Progenitor cell of endocrine pancreas (in vitro differentiated cells): ENCODE measurements around the gene KLHL30. TPM values are rescaled to one million over a fixed set of nuclear protein-coding genes. Genes with fewer than 3 reads are reported as not detected.

Source experiments
- DNase-seq: peaks from one replicate; pipeline ENCODE4 v3.0.0; 2021; ENCODE audit warnings: low spot score; ENCODE audit not compliant: unreplicated experiment
- H3K27ac Mint-ChIP-seq: 2 replicates; pipeline ENCODE4 v1.8.0; 2021; ENCODE audit warnings: mild to moderate bottlenecking, moderate library complexity, mixed read lengths
- H3K27me3 Mint-ChIP-seq: 2 replicates; pipeline ENCODE4 v1.8.0; 2021; ENCODE audit warnings: mixed read lengths
- H3K36me3 Mint-ChIP-seq: 2 replicates; pipeline ENCODE4 v1.8.0; 2022; ENCODE audit warnings: mixed read lengths; ENCODE audit not compliant: insufficient read depth
- H3K4me1 Mint-ChIP-seq: 2 replicates; pipeline ENCODE4 v1.8.0; 2021; ENCODE audit warnings: low read depth, mixed read lengths
- H3K4me3 Mint-ChIP-seq: 2 replicates; pipeline ENCODE4 v1.8.0; 2021; ENCODE audit warnings: low read depth, mild to moderate bottlenecking, moderate library complexity, mixed read lengths
- H3K9me3 Mint-ChIP-seq: 2 replicates; pipeline ENCODE4 v1.8.0; 2021; ENCODE audit warnings: low read depth, mixed read lengths
- CTCF ChIP-seq: fragments of 200-600 bp; sonication (generic); IDR thresholded peaks from one replicate; pipeline ENCODE4 v1.5.0; 2021; ENCODE audit warnings: antibody characterized with exemption, mild to moderate bottlenecking; ENCODE audit not compliant: unreplicated experiment
- total RNA-seq: library from RNA; stranded (reverse); gene quantifications from 2 replicates; pipeline ENCODE4 v1.2.1, GENCODE V29; 2021

Gene KLHL30
- total RNA-seq, 1 donor from 2014 or later: 0.07 TPM

- peak; percentile 28 for TF ChIP-seq CTCF
- Mint-ChIP-seq H3K27me3 (no peaks in the 10 kb centered on the region), H3K4me1 (peaks cover 1% of the 10 kb centered on the region), H3K4me3 (no peak overlapping the region), H3K36me3 (peaks cover under 1% of the 10 kb centered on the region), H3K9me3 (no peaks in the 10 kb centered on the region), H3K27ac (no peak overlapping the region)
- DNase-seq: no peak
These were observed 31.6 kb upstream of the KLHL30 start for GRCh38 chr2:238106698-238107524.

GRCh38 chr2:238107525-238108422, 30.7 kb upstream of the KLHL30 start:
- no peak for DNase-seq
- H3K27ac Mint-ChIP-seq: no peak overlapping the region

GRCh38 chr2:238108423-238109183, 29.9 kb upstream of the KLHL30 start:
- H3K4me3 Mint-ChIP-seq: no peak overlapping the region
- DNase-seq: no peak
- no peaks in the 10 kb centered on the region for H3K27me3 Mint-ChIP-seq
- TF ChIP-seq CTCF: no peak
- peaks cover 1% of the 10 kb centered on the region for H3K4me1 Mint-ChIP-seq
- peaks cover 3% of the 10 kb centered on the region for H3K36me3 Mint-ChIP-seq
- peaks cover 12% of the 10 kb centered on the region for H3K9me3 Mint-ChIP-seq
- H3K27ac Mint-ChIP-seq: no peak overlapping the region

More at GRCh38 chr2:238107525-238108422, 30.7 kb upstream of the KLHL30 start:
- Mint-ChIP-seq H3K4me1 (peaks cover 1% of the 10 kb centered on the region), H3K27me3 (no peaks in the 10 kb centered on the region), H3K9me3 (peaks cover 5% of the 10 kb centered on the region), H3K4me3 (no peak overlapping the region), H3K36me3 (peaks cover 2% of the 10 kb centered on the region)
- TF ChIP-seq CTCF: no peak

- no peak for TF ChIP-seq CTCF
- DNase-seq: no peak
- H3K27ac Mint-ChIP-seq: no peak overlapping the region
- H3K27me3 Mint-ChIP-seq: peaks cover 8% of the 10 kb centered on the region
- H3K4me1 Mint-ChIP-seq: no peaks in the 10 kb centered on the region
- no peak overlapping the region for H3K4me3 Mint-ChIP-seq
- H3K9me3 Mint-ChIP-seq: peaks cover 12% of the 10 kb centered on the region
- H3K36me3 Mint-ChIP-seq: peaks cover 3% of the 10 kb centered on the region
These were observed 24.9 kb upstream of the KLHL30 start for GRCh38 chr2:238113611-238114010.
